Endothelial cell (in vitro differentiated cells): Measurements from ENCODE around the gene CLASRP. TPM values are rescaled to one million over a fixed set of nuclear protein-coding genes. Genes with fewer than 3 reads are reported as not detected.

Source experiments
- DNase-seq: peaks from one replicate; pipeline ENCODE4 v3.0.0; 2021; ENCODE audit warnings: low spot score
- H3K27ac Mint-ChIP-seq: one replicate; pipeline ENCODE4 v1.8.0; 2021; ENCODE audit warnings: mixed read lengths, inconsistent platforms; ENCODE audit not compliant: unreplicated experiment
- H3K27me3 Mint-ChIP-seq: one replicate; pipeline ENCODE4 v1.8.0; 2021; ENCODE audit warnings: mild to moderate bottlenecking, moderate library complexity, mixed read lengths, inconsistent platforms; ENCODE audit not compliant: unreplicated experiment
- H3K36me3 Mint-ChIP-seq: one replicate; pipeline ENCODE4 v1.8.0; 2021; ENCODE audit warnings: mild to moderate bottlenecking, low read depth, mixed read lengths, inconsistent platforms; ENCODE audit not compliant: unreplicated experiment
- H3K4me1 Mint-ChIP-seq: one replicate; pipeline ENCODE4 v1.8.0; 2021; ENCODE audit warnings: mild to moderate bottlenecking, mixed read lengths, inconsistent platforms; ENCODE audit not compliant: unreplicated experiment
- H3K4me3 Mint-ChIP-seq: one replicate; pipeline ENCODE4 v1.8.0; 2021; ENCODE audit warnings: mild to moderate bottlenecking, mixed read lengths, inconsistent platforms; ENCODE audit not compliant: unreplicated experiment
- H3K9me3 Mint-ChIP-seq: one replicate; pipeline ENCODE4 v1.8.0; 2021; ENCODE audit warnings: mixed read lengths, inconsistent platforms; ENCODE audit not compliant: unreplicated experiment
- total RNA-seq: library from RNA; stranded (reverse); fragmentation: NEBNext Ultra II Directional; extraction: Animal tissue kit (Norgen Biotek cat#: 25700); gene quantifications from one replicate; pipeline ENCODE4 v1.2.1, GENCODE V29; 2021; ENCODE audit not compliant: unreplicated experiment
- TF ChIP-seq, protein P1 (sequence below): fragments of 200-600 bp; sonication (generic); IDR thresholded peaks from one replicate; pipeline ENCODE4 v1.5.0; 2021; ENCODE audit warnings: antibody characterized with exemption; ENCODE audit not compliant: unreplicated experiment

Gene CLASRP
- total RNA-seq, 1 donor from 2014 or later = 72.2 TPM

DNA sequence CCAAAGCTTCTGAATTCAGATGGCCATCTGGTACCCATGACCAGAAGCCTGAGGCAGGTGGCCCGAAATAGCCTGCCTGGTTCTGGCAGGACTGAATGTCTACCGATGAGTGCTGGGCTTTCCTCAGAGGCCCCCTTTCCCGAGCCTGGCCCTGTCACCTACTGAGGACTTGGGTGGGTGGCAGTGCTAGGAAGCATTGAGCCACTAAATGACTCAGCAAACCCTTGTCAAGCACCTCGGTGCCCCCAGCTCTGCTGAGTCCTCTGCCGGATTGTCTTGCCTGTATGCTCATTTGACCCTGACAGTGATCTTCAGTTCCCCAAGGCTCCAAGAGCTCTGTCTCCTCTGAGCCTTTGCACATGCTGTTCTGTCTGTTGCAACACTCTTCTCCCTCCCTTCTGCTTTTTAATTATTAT, 72.0 kb downstream of the CLASRP start:
- DNase-seq = no peak
- TF ChIP-seq, protein P1, sequence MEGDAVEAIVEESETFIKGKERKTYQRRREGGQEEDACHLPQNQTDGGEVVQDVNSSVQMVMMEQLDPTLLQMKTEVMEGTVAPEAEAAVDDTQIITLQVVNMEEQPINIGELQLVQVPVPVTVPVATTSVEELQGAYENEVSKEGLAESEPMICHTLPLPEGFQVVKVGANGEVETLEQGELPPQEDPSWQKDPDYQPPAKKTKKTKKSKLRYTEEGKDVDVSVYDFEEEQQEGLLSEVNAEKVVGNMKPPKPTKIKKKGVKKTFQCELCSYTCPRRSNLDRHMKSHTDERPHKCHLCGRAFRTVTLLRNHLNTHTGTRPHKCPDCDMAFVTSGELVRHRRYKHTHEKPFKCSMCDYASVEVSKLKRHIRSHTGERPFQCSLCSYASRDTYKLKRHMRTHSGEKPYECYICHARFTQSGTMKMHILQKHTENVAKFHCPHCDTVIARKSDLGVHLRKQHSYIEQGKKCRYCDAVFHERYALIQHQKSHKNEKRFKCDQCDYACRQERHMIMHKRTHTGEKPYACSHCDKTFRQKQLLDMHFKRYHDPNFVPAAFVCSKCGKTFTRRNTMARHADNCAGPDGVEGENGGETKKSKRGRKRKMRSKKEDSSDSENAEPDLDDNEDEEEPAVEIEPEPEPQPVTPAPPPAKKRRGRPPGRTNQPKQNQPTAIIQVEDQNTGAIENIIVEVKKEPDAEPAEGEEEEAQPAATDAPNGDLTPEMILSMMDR = no peak
- peaks cover 5% of the 10 kb centered on the region for H3K27me3 Mint-ChIP-seq
- no peak overlapping the region for H3K4me3 Mint-ChIP-seq
- no peaks in the 10 kb centered on the region for H3K36me3 Mint-ChIP-seq
- H3K27ac Mint-ChIP-seq = no peak overlapping the region
- H3K9me3 Mint-ChIP-seq = no peaks in the 10 kb centered on the region
- H3K4me1 Mint-ChIP-seq = peaks cover 2% of the 10 kb centered on the region

DNA sequence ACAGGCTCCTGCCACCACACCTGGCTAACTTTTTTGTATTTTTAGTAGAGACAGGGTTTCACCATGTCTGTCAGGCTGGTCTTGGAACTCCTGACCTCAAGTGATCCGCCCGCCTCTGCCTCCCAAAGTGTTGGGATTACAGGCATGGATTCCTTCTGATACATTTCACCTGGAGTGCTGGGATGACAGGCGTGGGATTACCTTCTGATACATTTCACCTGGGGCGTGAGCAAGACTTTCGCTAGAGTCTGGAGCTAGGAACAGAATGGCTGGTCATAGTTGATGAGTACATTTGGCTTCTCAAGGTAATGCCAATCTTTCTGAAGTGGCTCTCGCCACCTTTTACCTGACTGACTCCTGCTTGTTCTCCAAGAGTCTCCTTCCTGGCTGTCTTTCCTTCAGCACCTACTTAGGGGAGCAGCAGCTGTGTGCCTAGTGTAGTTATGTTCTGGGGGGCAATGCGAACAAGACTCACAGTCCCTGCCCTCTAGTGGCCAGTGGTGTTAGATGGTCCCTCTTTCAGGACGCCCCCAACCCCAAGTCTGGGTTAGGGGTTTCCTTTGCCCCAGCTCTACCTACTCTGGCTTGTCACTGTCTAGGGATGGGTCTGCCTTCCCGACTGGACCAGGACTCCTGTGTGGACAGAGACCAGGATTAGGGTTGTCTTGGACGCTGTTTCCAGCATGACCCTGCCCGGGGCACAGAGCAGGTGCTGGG, 73.4 kb downstream of the CLASRP start:
- Mint-ChIP-seq H3K4me3 (no peak overlapping the region), H3K27ac (no peak overlapping the region), H3K27me3 (peaks cover 10% of the 10 kb centered on the region), H3K9me3 (no peaks in the 10 kb centered on the region), H3K36me3 (no peaks in the 10 kb centered on the region), H3K4me1 (peaks cover 2% of the 10 kb centered on the region)
- DNase-seq = no peak
- TF ChIP-seq, protein P1 = no peak

DNA sequence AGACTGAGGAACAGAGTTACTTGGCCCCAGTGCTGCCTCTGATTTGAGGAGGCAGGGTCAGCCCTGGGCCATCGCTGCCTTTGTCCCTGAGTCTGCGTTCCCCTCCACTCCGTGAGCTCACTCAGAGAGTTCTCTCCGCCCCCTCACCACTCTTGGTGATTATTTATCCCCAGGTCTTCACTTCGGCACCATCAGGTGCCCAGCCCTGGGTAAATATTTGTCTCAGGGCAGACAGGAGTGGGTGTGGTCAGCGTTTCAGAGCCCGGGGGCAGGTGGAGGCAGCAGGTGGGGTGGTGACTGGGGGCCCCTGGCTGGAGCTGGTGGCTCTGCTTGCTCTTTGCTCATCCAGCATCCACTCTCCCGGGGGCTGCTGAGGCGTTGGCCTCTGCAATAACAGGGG, 74.8 kb downstream of the CLASRP start:
- Mint-ChIP-seq H3K4me1 (peaks cover 2% of the 10 kb centered on the region), H3K27me3 (peaks cover 10% of the 10 kb centered on the region), H3K4me3 (no peak overlapping the region), H3K9me3 (no peaks in the 10 kb centered on the region), H3K36me3 (no peaks in the 10 kb centered on the region), H3K27ac (no peak overlapping the region)
- TF ChIP-seq, protein P1 = no peak
- no peak for DNase-seq

DNA sequence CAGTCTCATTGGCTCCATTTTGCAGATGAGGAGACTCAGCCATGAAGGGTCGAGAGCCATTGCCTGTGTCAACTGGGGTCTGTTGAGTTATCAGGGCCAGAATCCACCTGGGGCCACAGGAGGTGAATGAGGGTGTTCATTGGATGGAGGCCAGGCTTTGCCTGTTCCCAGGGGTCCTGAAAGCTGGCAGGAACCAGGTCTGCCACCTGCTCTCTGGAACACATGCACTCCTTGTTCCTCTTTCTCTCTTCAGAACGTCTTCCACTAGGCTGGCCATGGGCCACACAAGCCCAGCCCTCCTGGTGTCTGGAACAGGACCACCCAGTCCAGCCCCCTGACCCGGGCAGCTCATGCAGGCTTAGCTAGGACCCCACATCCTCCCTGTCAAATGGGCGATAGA, 75.3 kb downstream of the CLASRP start:
- Mint-ChIP-seq H3K27ac (no peak overlapping the region), H3K27me3 (peaks cover 10% of the 10 kb centered on the region), H3K4me3 (no peak overlapping the region), H3K4me1 (peaks cover 2% of the 10 kb centered on the region), H3K9me3 (no peaks in the 10 kb centered on the region), H3K36me3 (no peaks in the 10 kb centered on the region)
- TF ChIP-seq, protein P1 = no peak
- no peak for DNase-seq

DNA sequence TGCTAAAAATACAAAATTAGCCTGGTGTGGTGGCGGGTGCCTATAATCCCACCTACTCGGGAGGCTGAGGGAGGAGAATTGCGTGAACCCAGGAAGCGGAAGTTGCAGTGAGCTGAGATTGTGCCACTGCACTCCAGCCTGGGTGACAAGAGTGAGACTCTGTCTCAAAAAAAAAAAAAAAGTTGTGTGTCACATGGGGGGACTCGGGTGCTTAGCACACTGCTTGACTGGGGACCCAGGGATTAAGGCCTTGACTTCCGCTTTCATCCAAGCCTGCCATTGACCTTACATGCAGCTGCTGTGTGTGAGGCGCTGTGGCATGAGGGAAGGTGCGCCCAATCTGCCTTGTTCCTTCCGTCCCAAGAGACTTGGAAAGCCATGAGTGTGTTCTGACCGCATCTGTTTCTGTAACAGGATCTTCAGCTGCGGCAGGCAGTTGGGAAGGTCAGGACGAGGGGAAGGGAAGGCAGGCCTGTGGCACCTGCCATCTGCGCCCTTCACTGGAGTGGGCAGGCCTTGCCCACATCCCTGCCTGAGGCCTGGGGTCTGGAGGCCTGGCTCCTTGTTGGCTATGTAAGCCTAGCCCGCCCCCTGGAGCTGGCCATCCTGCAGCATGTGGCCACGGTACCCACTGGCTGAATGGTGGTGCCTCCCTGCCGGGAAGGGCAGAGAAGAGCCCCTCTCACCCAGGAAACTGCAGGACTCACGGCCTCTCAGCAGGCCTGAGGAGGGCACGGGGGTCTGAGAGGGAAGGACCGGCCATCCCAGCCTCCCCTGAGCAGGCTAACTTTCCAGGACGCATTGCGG, 77.2 kb downstream of the CLASRP start:
- H3K36me3 Mint-ChIP-seq = peaks cover 8% of the 10 kb centered on the region
- no peak for DNase-seq
- no peak overlapping the region for H3K4me3 Mint-ChIP-seq
- H3K4me1 Mint-ChIP-seq = peaks cover 6% of the 10 kb centered on the region
- H3K27ac Mint-ChIP-seq = no peak overlapping the region
- peaks cover 10% of the 10 kb centered on the region for H3K27me3 Mint-ChIP-seq
- TF ChIP-seq, protein P1 = no peak
- no peaks in the 10 kb centered on the region for H3K9me3 Mint-ChIP-seq
